Left lobe of liver (tissue), 2 donors: ENCODE measurements around the gene RASGEF1C. TPM values are rescaled to one million over a fixed set of nuclear protein-coding genes. Genes with fewer than 3 reads are reported as not detected.
A peak's percentile ranks its signal among the peaks of the same experiment; 100 is the strongest.

ENCODE experiments used
- ATAC-seq: fragments of 200-7000 bp; cut with Tn5 transposase; one replicate; pipeline ENCODE4 v1.9.1; 2020; ENCODE audit warnings: mild to moderate bottlenecking, moderate library complexity
- DNase-seq: peaks from one replicate; pipeline ENCODE4 v3.0.0-alpha.2; 2020; ENCODE audit warnings: low spot score
- total RNA-seq: library from RNA; stranded (reverse); gene quantifications from one replicate; pipeline ENCODE4 v1.2.1, GENCODE V29; 2021
- donor health status: DM: no; HTN: no; CAD: no; lungs with moderate emphysema.
- donor health status: DM: no; HTN: yes; CAD: no.

RASGEF1C gene
- total RNA-seq, 1 donor from 2014 or later, result 0.30 TPM

- peak; percentile 23 for DNase-seq
Measured at GRCh38 chr5:180138214-180138975, 70.6 kb downstream of the RASGEF1C start.

GRCh38 chr5:180137401-180138213, 71.4 kb downstream of the RASGEF1C start:
- ATAC-seq, result no peak
- peak; percentile 39 for DNase-seq

More at GRCh38 chr5:180138214-180138975, 70.6 kb downstream of the RASGEF1C start:
- no peak for ATAC-seq

GRCh38 chr5:180136630-180137381, 72.2 kb downstream of the RASGEF1C start:
- DNase-seq, result peak; percentile 37

GRCh38 chr5:180135967-180136629, 72.9 kb downstream of the RASGEF1C start:
- peak; percentile 35 for DNase-seq
- ATAC-seq, result no peak

More at GRCh38 chr5:180136630-180137381, 72.2 kb downstream of the RASGEF1C start:
- no peak for ATAC-seq

GRCh38 chr5:180135128-180135955, 73.7 kb downstream of the RASGEF1C start:
- no peak for ATAC-seq
- DNase-seq, result peak; percentile 32

- peak; percentile 31 for DNase-seq
- ATAC-seq, result no peak
Measured at GRCh38 chr5:180133971-180134508, 75.0 kb downstream of the RASGEF1C start.

GRCh38 chr5:180133551-180133950, 75.5 kb downstream of the RASGEF1C start:
- DNase-seq (no peak), ATAC-seq (no peak)

GRCh38 chr5:180133060-180133459, 76.0 kb downstream of the RASGEF1C start:
- no peak for ATAC-seq
- peak; percentile 30 for DNase-seq

GRCh38 chr5:180130876-180131740, 77.9 kb downstream of the RASGEF1C start:
- DNase-seq, result peak; percentile 27

GRCh38 chr5:180130291-180130869, 78.6 kb downstream of the RASGEF1C start:
- ATAC-seq (no peak), DNase-seq (peak; percentile 35)

More at GRCh38 chr5:180130876-180131740, 77.9 kb downstream of the RASGEF1C start:
- no peak for ATAC-seq

GRCh38 chr5:180129291-180130190, 79.5 kb downstream of the RASGEF1C start:
- ATAC-seq (no peak), DNase-seq (peak; percentile 34)

GRCh38 chr5:180128671-180129261, 80.2 kb downstream of the RASGEF1C start:
- DNase-seq, result peak; percentile 33

GRCh38 chr5:180127682-180128670, 81.0 kb downstream of the RASGEF1C start:
- peak; percentile 41 for DNase-seq
- no peak for ATAC-seq

More at GRCh38 chr5:180128671-180129261, 80.2 kb downstream of the RASGEF1C start:
- no peak for ATAC-seq

- peak; percentile 89 for ATAC-seq
Measured at GRCh38 chr5:180126716-180127681, 82.0 kb downstream of the RASGEF1C start.

More at GRCh38 chr5:180126716-180127681, 82.0 kb downstream of the RASGEF1C start:
- DNase-seq, result peak; percentile 56
